Measurements from ENCODE around the gene MGLL.

- TF ChIP-seq CTCF (IDR thresholded peaks at IDR 0.05; ENCODE audit: low read length) (no peak), EZH2phosphoT487 (IDR thresholded peaks at IDR 0.05; ENCODE audit: low read length) (no peak), EZH2 (optimal IDR thresholded peaks at IDR 0.05; ENCODE audit: low read depth, low read length) (no peak)
Measured at GRCh38 chr3:127847236-127847720, 25.0 kb upstream of the MGLL start.

All from MM.1S (cell line).